ENCODE results near the gene ACO1. TPM values are rescaled to one million over a fixed set of nuclear protein-coding genes. Genes with fewer than 3 reads are reported as not detected.

Gene ACO1
- total RNA-seq, 1 donor from 2014 or later, result 33.7 TPM

GRCh38 chr9:32406046-32406445 lies 21.6 kb downstream of the ACO1 start:
- no peaks in the 10 kb centered on the region for H3K27me3 Mint-ChIP-seq (ENCODE audit: low read depth)
- H3K36me3 Mint-ChIP-seq (ENCODE audit: low read depth), result peaks cover 20% of the 10 kb centered on the region
- DNase-seq (ENCODE audit: low read depth, low spot score), result no peak
- TF ChIP-seq CTCF (conservative IDR thresholded peaks at IDR 0.05), result no peak
- peaks cover 4% of the 10 kb centered on the region for H3K9me3 Mint-ChIP-seq
- no peaks in the 10 kb centered on the region for H3K4me1 Mint-ChIP-seq
- H3K4me3 Mint-ChIP-seq, result no peak overlapping the region
- H3K27ac Mint-ChIP-seq (ENCODE audit: unreplicated experiment), result no peak overlapping the region

- Mint-ChIP-seq H3K4me3 (no peak overlapping the region), H3K27me3 (ENCODE audit: low read depth) (no peaks in the 10 kb centered on the region), H3K4me1 (no peaks in the 10 kb centered on the region), H3K9me3 (peaks cover 4% of the 10 kb centered on the region), H3K27ac (ENCODE audit: unreplicated experiment) (no peak overlapping the region), H3K36me3 (ENCODE audit: low read depth) (peaks cover 16% of the 10 kb centered on the region)
- DNase-seq (ENCODE audit: low read depth, low spot score), result no peak
- TF ChIP-seq CTCF (conservative IDR thresholded peaks at IDR 0.05), result no peak
Measured at GRCh38 chr9:32411753-32412152, 27.3 kb downstream of the ACO1 start.

GRCh38 chr9:32412440-32412839 lies 28.0 kb downstream of the ACO1 start:
- H3K27ac Mint-ChIP-seq (ENCODE audit: unreplicated experiment), result no peak overlapping the region
- no peaks in the 10 kb centered on the region for H3K9me3 Mint-ChIP-seq
- H3K4me3 Mint-ChIP-seq, result no peak overlapping the region
- H3K4me1 Mint-ChIP-seq, result no peaks in the 10 kb centered on the region
- DNase-seq (ENCODE audit: low read depth, low spot score), result no peak
- H3K36me3 Mint-ChIP-seq (ENCODE audit: low read depth), result peaks cover 11% of the 10 kb centered on the region
- TF ChIP-seq CTCF (conservative IDR thresholded peaks at IDR 0.05), result no peak
- no peaks in the 10 kb centered on the region for H3K27me3 Mint-ChIP-seq (ENCODE audit: low read depth)

GRCh38 chr9:32413424-32413823 lies 29.0 kb downstream of the ACO1 start:
- Mint-ChIP-seq H3K36me3 (ENCODE audit: low read depth) (peaks cover 12% of the 10 kb centered on the region), H3K9me3 (no peaks in the 10 kb centered on the region), H3K4me3 (no peak overlapping the region), H3K27me3 (ENCODE audit: low read depth) (no peaks in the 10 kb centered on the region), H3K27ac (ENCODE audit: unreplicated experiment) (no peak overlapping the region), H3K4me1 (no peaks in the 10 kb centered on the region)
- DNase-seq (ENCODE audit: low read depth, low spot score), result no peak
- no peak for TF ChIP-seq CTCF (conservative IDR thresholded peaks at IDR 0.05)

- no peaks in the 10 kb centered on the region for H3K4me1 Mint-ChIP-seq
- no peaks in the 10 kb centered on the region for H3K9me3 Mint-ChIP-seq
- no peak overlapping the region for H3K27ac Mint-ChIP-seq (ENCODE audit: unreplicated experiment)
- DNase-seq (ENCODE audit: low read depth, low spot score), result no peak
- TF ChIP-seq CTCF (conservative IDR thresholded peaks at IDR 0.05), result no peak
- no peaks in the 10 kb centered on the region for H3K27me3 Mint-ChIP-seq (ENCODE audit: low read depth)
- no peak overlapping the region for H3K4me3 Mint-ChIP-seq
- H3K36me3 Mint-ChIP-seq (ENCODE audit: low read depth), result peaks cover 14% of the 10 kb centered on the region
Measured at GRCh38 chr9:32414856-32415255, 30.4 kb downstream of the ACO1 start.

GRCh38 chr9:32419921-32420320 lies 35.5 kb downstream of the ACO1 start:
- DNase-seq (ENCODE audit: low read depth, low spot score), result no peak
- H3K27ac Mint-ChIP-seq (ENCODE audit: unreplicated experiment), result no peak overlapping the region
- H3K9me3 Mint-ChIP-seq, result no peaks in the 10 kb centered on the region
- H3K4me3 Mint-ChIP-seq, result no peak overlapping the region
- H3K36me3 Mint-ChIP-seq (ENCODE audit: low read depth), result peaks cover 19% of the 10 kb centered on the region
- TF ChIP-seq CTCF (conservative IDR thresholded peaks at IDR 0.05), result no peak
- H3K27me3 Mint-ChIP-seq (ENCODE audit: low read depth), result no peaks in the 10 kb centered on the region
- H3K4me1 Mint-ChIP-seq, result no peaks in the 10 kb centered on the region

All from neural crest cell (in vitro differentiated cells).